Adrenal gland (tissue), 12 donors: ENCODE data around the gene CCDC192. TPM values are rescaled to one million over a fixed set of nuclear protein-coding genes. Genes with fewer than 3 reads are reported as not detected.

Experiments
- DNase-seq, 7 donors: peaks; one replicate each; pipeline ENCODE4 v3.0.0-alpha.2; 2019 to 2020
- H3K27ac ChIP-seq, 5 donors: fragments of 200-600 bp; sonication (generic) in 4 of 5; 1 replicate in 3 of 5; 2 replicates in 2 of 5; pipeline versions ENCODE4 v1.5.1 to v1.8.0; 2016 to 2020; ENCODE audit warnings: mild to moderate bottlenecking in 1 of 5
- H3K27me3 ChIP-seq: fragments of 200-600 bp; 2 replicates; pipeline ENCODE4 v1.8.0; 2021
- H3K36me3 ChIP-seq, 2 donors: fragments of 200-600 bp; replicated peaks in 1 of 2; 1 replicate in 1 of 2; 2 replicates in 1 of 2; pipeline versions ENCODE4 v1.5.1 to v1.8.0; 2018 to 2022
- H3K4me1 ChIP-seq, 2 donors: fragments of 200-600 bp; replicated peaks in 1 of 2; 1 replicate in 1 of 2; 2 replicates in 1 of 2; pipeline versions ENCODE4 v1.5.1 to v1.8.0; 2018 to 2021
- H3K4me3 ChIP-seq, 4 donors: fragments of 200-600 bp; sonication (generic) in 3 of 4; one replicate each; pipeline ENCODE4 v1.5.1; 2016 to 2018
- H3K9me3 ChIP-seq, 3 donors: fragments of 200-600 bp; sonication (generic) in 1 of 3; replicated peaks in 1 of 3; 1 replicate in 2 of 3; 2 replicates in 1 of 3; pipeline versions ENCODE4 v1.5.1 to v1.8.0; 2016 to 2021
- POLR2A ChIP-seq, 2 donors: fragments of 450-650 bp; IDR thresholded peaks; one replicate each; pipeline ENCODE4 v1.6.1; 2017; ENCODE audit warnings: antibody characterized with exemption in 2 of 2, mild to moderate bottlenecking in 2 of 2, moderate library complexity in 1 of 2
- WGBS, 4 donors: extraction: QIAGEN DNeasy Blood & Tissue Kit in 2 of 4; methylation state at CpG; one replicate each; pipeline versions ENCODE4 v1.1.5 to v1.1.7; 2013 to 2017; 5-methylcytosine and 5-hydroxymethylcytosine counted together
- intact Hi-C, 2 donors: fragments of 100-400 bp; cut with DNase I; formaldehyde crosslinking; loops; one replicate each; pipeline versions ENCODE4 v1.14.1 to v1.15.0; 2022 to 2023
- polyA plus RNA-seq, 3 donors: library from polyadenylated mRNA; stranded (reverse); fragments of 200-250 nt in 2 of 3; fragments of 350-450 nt in 1 of 3; fragmentation: Illumina TruSeq in 1 of 3; extraction: RNeasy Lipid Tissue Mini Kit (QIAGEN cat#74804) in 1 of 3; gene quantifications; one replicate each; pipeline ENCODE4 v1.2.3, GENCODE V29; 2013 to 2014
- total RNA-seq, 9 donors: library from RNA; depleted of rRNA in 4 of 9; stranded (reverse); fragments of >200 nt in 4 of 9; fragments of 120-200 nt in 1 of 9; fragmentation: NEBNext Ultra II Directional in 1 of 9; extraction: Animal tissue kit (Norgen Biotek cat#: 25700) in 1 of 9; gene quantifications; one replicate each; pipeline versions ENCODE4 v1.1.0 to v1.2.4, GENCODE V29; 2013 to 2023
- TF ChIP-seq, protein P1 (sequence below), 6 experiments: fragments of 450-650 bp in 4 of 6; fragments of 200-600 bp in 2 of 6; sonication (generic) in 1 of 6; IDR thresholded peaks; 1 replicate in 5 of 6; 2 replicates in 1 of 6; pipeline versions ENCODE4 v1.5.1 to v1.8.0; 2016 to 2021; ENCODE audit warnings: antibody characterized with exemption in 6 of 6, mild to moderate bottlenecking in 2 of 6, moderate library complexity in 1 of 6
- donor health status: healthy with polysubstance abuse.
- donor health status: Bipolar disorder and iron deficiency.
- donor health status: DM: yes; HTN: yes; CAD: no.
- donor health status: DM: no; HTN: no; CAD: no.
- donor health status: DM: no; HTN: no; CAD: no.
- donor health status: DM: yes; HTN: yes; CAD: no.

The CCDC192 gene
- total and polyA plus RNA-seq, 12 donors: 0.35 to 0.56 (median 0.46) TPM; not detected in 8

DNA sequence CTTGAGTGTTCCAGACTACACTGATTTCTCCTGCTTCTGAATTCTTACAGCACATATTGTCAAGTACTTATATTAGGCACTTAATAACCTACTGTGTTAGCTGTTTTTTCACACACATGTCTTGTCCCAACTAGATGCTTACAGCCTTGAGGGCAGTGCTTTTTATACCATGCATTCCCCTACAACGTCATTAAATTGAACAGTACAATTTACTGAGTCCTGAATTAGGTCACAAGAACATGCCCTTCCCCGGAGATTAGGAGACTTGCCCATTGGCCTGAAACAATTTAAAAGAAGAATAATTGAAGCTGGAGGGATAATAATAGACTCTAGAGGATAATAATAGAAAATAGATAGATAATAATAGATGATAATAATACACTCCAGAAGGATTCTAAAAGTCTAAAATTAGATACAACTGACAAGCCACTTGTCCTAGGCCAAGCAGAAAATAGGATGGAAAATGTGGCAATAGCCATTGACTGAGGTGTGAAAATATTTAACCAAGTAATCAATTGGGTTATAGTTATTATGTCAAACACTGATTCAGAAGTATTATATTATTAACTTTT is 267.7 kb downstream of the CCDC192 start:
- Histone ChIP-seq H3K4me1 (no peaks in the 10 kb centered on the region), H3K4me3 (no peak overlapping the region), H3K27ac (no peak overlapping the region), H3K9me3 (no peaks in the 10 kb centered on the region), H3K36me3 (no peaks in the 10 kb centered on the region), H3K27me3 (no peaks in the 10 kb centered on the region)
- intact Hi-C loops: no loop called here
- no peak for TF ChIP-seq POLR2A (IDR thresholded peaks at IDR 0.05)
- TF ChIP-seq, protein P1, sequence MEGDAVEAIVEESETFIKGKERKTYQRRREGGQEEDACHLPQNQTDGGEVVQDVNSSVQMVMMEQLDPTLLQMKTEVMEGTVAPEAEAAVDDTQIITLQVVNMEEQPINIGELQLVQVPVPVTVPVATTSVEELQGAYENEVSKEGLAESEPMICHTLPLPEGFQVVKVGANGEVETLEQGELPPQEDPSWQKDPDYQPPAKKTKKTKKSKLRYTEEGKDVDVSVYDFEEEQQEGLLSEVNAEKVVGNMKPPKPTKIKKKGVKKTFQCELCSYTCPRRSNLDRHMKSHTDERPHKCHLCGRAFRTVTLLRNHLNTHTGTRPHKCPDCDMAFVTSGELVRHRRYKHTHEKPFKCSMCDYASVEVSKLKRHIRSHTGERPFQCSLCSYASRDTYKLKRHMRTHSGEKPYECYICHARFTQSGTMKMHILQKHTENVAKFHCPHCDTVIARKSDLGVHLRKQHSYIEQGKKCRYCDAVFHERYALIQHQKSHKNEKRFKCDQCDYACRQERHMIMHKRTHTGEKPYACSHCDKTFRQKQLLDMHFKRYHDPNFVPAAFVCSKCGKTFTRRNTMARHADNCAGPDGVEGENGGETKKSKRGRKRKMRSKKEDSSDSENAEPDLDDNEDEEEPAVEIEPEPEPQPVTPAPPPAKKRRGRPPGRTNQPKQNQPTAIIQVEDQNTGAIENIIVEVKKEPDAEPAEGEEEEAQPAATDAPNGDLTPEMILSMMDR (IDR thresholded peaks at IDR 0.05): no peak
- no peak for DNase-seq
- WGBS, 4 donors: 55 to 76% (median 63%) methylated on average over 2 of the region's 2 CpGs

DNA sequence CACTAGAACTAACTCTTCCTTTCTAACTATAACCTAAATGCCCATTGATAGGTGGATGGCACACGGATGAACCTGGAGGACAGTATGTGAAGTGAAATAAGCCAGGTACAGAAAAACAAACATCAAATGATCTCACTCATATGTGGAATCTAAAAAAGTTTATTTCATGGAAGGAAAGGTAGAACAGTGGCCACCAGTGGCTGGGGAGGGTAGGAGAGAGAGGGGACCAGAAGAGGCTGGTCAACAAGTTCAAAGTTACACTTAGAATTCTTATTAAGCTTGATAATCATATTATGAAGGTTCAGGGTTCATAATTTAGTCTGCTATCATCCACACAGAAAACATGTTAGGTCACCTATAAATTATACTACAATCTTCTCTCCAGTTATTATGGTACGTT is 272.8 kb downstream of the CCDC192 start:
- 96 to 98% (median 97%) methylated on average over 2 of the region's 2 CpGs for WGBS, 4 donors
- Histone ChIP-seq H3K27me3 (no peaks in the 10 kb centered on the region), H3K27ac (no peak overlapping the region), H3K4me3 (no peak overlapping the region), H3K9me3 (no peaks in the 10 kb centered on the region), H3K36me3 (no peaks in the 10 kb centered on the region), H3K4me1 (no peaks in the 10 kb centered on the region)
- intact Hi-C loops: no loop called here
- no peak for TF ChIP-seq POLR2A (IDR thresholded peaks at IDR 0.05)
- TF ChIP-seq, protein P1 (IDR thresholded peaks at IDR 0.05): no peak
- no peak for DNase-seq

DNA sequence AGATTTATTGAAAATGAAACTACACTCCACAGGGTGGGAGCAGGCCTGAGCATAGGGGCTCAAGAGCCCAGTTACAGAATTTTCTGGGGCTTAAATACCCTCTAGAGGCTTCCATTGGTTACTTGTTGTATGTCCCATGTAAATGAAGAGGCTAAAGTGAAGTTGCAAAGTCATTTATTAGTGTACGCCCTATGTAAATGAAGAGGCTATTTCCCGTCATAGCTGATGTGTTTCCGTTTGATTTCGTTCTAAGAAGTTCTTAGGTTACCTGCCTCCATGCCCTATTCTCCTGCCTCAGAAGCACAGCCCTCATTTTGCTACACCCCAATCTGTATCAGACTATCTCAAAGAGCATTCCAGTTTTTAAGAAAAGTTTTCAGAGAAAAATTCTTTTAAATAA is 273.3 kb downstream of the CCDC192 start:
- intact Hi-C loops: no loop called here
- H3K4me1 ChIP-seq: no peaks in the 10 kb centered on the region
- no peaks in the 10 kb centered on the region for H3K27me3 ChIP-seq
- H3K9me3 ChIP-seq: no peaks in the 10 kb centered on the region
- DNase-seq: no peak
- WGBS, 4 donors: 89 to 96% (median 93%) methylated on average over 4 of the region's 4 CpGs
- H3K36me3 ChIP-seq: no peaks in the 10 kb centered on the region
- no peak overlapping the region for H3K27ac ChIP-seq
- TF ChIP-seq, protein P1 (IDR thresholded peaks at IDR 0.05): no peak
- TF ChIP-seq POLR2A (IDR thresholded peaks at IDR 0.05): no peak
- no peak overlapping the region for H3K4me3 ChIP-seq

DNA sequence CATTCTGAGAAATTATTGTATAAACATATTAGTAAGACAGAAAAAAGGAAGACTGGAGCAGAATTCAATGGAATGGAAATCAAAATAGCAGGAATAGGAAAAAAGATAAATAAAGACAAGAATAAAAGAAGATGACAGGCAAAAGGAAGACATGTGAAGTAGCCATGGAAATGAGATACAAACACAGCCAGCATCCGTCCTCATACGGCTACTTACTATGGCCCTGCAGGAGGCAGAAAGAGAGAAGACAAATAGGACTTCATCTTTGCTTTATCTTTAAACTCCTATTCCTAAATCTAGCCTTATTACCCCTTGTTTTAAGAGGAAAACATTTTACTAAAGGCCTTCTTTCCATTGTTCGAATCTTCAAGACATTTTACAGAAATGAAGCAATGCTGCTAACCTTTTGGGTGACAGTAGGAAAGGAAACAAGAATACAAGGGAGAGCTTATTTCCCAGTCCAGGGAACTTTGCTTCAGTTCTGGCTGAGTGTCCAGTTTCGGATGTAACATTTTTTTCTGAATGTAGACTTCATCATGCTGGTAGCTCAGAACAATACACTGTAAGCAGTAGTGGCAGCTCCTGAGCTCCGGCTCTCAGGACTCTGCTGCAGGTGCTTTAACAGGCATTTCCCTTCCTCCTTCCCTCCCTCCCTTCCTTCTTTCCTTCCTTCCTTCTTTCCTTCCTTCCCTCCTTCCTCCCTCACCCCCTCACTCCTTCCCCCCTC is 274.0 kb downstream of the CCDC192 start:
- TF ChIP-seq POLR2A (IDR thresholded peaks at IDR 0.05): no peak
- TF ChIP-seq, protein P1 (IDR thresholded peaks at IDR 0.05): no peak
- Histone ChIP-seq H3K27me3 (no peaks in the 10 kb centered on the region), H3K36me3 (no peaks in the 10 kb centered on the region), H3K9me3 (no peaks in the 10 kb centered on the region), H3K4me3 (no peak overlapping the region), H3K27ac (no peak overlapping the region), H3K4me1 (no peaks in the 10 kb centered on the region)
- DNase-seq: no peak
- 61 to 78% (median 65%) methylated on average over 5 of the region's 5 CpGs for WGBS, 4 donors
- intact Hi-C loops: no loop called here
